MCF 10A (cell line): Measurements from ENCODE around the gene E2F1. TPM values are rescaled to one million over a fixed set of nuclear protein-coding genes. Genes with fewer than 3 reads are reported as not detected.

ENCODE experiments used
- BruUV-seq: library from RNA; stranded (reverse); fragments of 400-500 nt; replicated peaks from 2 replicates; lab custom pipeline; 2021; lab: Mats Ljungman, UMichigan
- CTCF ChIA-PET: fragments of 300-600 bp; sonication (Branson Sonifier 250); formaldehyde crosslinking; extraction: SDS; loops from one replicate; lab custom pipeline; 2021; ENCODE audit warnings: antibody characterized with exemption, inconsistent platforms; lab: Yijun Ruan, JAX
- POLR2A ChIA-PET: fragments of 300-600, 350-650 bp; sonication (Branson Sonifier 250); formaldehyde crosslinking; extraction: SDS; loops from one replicate; lab custom pipeline; 2020; ENCODE audit warnings: antibody characterized with exemption, inconsistent platforms; lab: Yijun Ruan, JAX
- DNase-seq: peaks from one replicate; pipeline ENCODE4 v3.0.0-alpha.2; 2018; ENCODE audit not compliant: unreplicated experiment
- H3K27ac Mint-ChIP-seq: one replicate; pipeline ENCODE4 v1.8.0; 2022; ENCODE audit warnings: mild to moderate bottlenecking, low read depth, mixed read lengths; ENCODE audit not compliant: unreplicated experiment
- H3K27me3 Mint-ChIP-seq: one replicate; pipeline ENCODE4 v1.8.0; 2022; ENCODE audit warnings: mixed read lengths; ENCODE audit not compliant: insufficient read depth, unreplicated experiment
- H3K36me3 Mint-ChIP-seq: one replicate; pipeline ENCODE4 v1.8.0; 2022; ENCODE audit warnings: mild to moderate bottlenecking, moderate library complexity, mixed read lengths; ENCODE audit not compliant: insufficient read depth, unreplicated experiment
- H3K4me1 Mint-ChIP-seq: one replicate; pipeline ENCODE4 v1.8.0; 2022; ENCODE audit warnings: mixed read lengths; ENCODE audit not compliant: insufficient read depth, unreplicated experiment
- H3K4me3 Mint-ChIP-seq: one replicate; pipeline ENCODE4 v1.8.0; 2022; ENCODE audit warnings: mild to moderate bottlenecking, moderate library complexity, mixed read lengths; ENCODE audit not compliant: unreplicated experiment
- H3K9me3 Mint-ChIP-seq: one replicate; pipeline ENCODE4 v1.8.0; 2022; ENCODE audit warnings: mixed read lengths; ENCODE audit not compliant: unreplicated experiment
- intact Hi-C: fragments of 100-400 bp; cut with micrococcal nuclease; formaldehyde crosslinking; loops from 2 replicates; pipeline ENCODE4 v1.14.1; 2022
- total RNA-seq: library from RNA; stranded (reverse); gene quantifications from 2 replicates; pipeline ENCODE4 v1.2.3, GENCODE V29; 2022
- TF ChIP-seq, protein P1 (sequence below): fragments of 200-600 bp; IDR thresholded peaks from one replicate; pipeline ENCODE4 v1.8.0; 2022; ENCODE audit warnings: antibody characterized with exemption, mild to moderate bottlenecking; ENCODE audit not compliant: unreplicated experiment

Gene E2F1
- total RNA-seq, 1 experiment from 2014 or later = 3.7 TPM

DNA sequence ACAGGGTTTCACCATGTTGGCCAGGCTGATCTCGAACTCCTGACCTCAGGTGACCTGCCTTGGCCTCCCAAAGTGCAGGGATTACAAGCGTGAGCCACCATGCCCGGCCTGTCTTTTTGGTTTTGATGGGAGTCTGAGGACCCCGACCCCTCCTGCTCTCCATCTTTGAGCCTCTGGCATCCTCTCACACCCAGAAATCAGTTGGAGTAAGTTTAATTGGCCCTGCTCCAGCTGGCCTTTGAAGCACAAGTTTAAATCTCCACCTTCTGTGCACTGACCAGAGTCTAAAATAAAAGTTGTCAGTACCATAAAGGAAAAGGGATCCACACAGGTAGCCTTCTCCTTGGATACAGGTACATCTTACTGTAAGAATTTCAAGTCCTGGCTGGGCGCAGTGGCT lies 40.0 kb downstream of the E2F1 start:
- BruUV-seq = no TSS peak

GRCh38 chr20:33645396-33645795 lies 40.8 kb downstream of the E2F1 start:
- no peak overlapping the region for H3K4me3 Mint-ChIP-seq
- TF ChIP-seq, protein P1, sequence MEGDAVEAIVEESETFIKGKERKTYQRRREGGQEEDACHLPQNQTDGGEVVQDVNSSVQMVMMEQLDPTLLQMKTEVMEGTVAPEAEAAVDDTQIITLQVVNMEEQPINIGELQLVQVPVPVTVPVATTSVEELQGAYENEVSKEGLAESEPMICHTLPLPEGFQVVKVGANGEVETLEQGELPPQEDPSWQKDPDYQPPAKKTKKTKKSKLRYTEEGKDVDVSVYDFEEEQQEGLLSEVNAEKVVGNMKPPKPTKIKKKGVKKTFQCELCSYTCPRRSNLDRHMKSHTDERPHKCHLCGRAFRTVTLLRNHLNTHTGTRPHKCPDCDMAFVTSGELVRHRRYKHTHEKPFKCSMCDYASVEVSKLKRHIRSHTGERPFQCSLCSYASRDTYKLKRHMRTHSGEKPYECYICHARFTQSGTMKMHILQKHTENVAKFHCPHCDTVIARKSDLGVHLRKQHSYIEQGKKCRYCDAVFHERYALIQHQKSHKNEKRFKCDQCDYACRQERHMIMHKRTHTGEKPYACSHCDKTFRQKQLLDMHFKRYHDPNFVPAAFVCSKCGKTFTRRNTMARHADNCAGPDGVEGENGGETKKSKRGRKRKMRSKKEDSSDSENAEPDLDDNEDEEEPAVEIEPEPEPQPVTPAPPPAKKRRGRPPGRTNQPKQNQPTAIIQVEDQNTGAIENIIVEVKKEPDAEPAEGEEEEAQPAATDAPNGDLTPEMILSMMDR = no peak
- ChIA-PET POLR2A (interaction anchor here (1.1 kb wide), 1 partner anchor 35 kb away, joined by 3 read pairs; no protein-coding TSS in a partner anchor), CTCF (interaction anchor here (1.2 kb wide), 1 partner anchor 23 kb away, joined by 4 read pairs; no protein-coding TSS in a partner anchor)
- peaks cover 45% of the 10 kb centered on the region for H3K36me3 Mint-ChIP-seq
- no peak overlapping the region for H3K27ac Mint-ChIP-seq
- H3K27me3 Mint-ChIP-seq = no peaks in the 10 kb centered on the region
- DNase-seq = no peak
- BruUV-seq = no TSS peak
- H3K9me3 Mint-ChIP-seq = no peaks in the 10 kb centered on the region
- intact Hi-C loops = no loop called here
- peaks cover 10% of the 10 kb centered on the region for H3K4me1 Mint-ChIP-seq

More for the DNA sequence above, 40.0 kb downstream of the E2F1 start:
- Mint-ChIP-seq H3K4me3 (no peak overlapping the region), H3K36me3 (peaks cover 37% of the 10 kb centered on the region), H3K9me3 (no peaks in the 10 kb centered on the region), H3K4me1 (peaks cover 10% of the 10 kb centered on the region), H3K27me3 (no peaks in the 10 kb centered on the region), H3K27ac (no peak overlapping the region)
- CTCF ChIA-PET = interaction anchor here (1.7 kb wide), 1 partner anchor 30 kb away, joined by 4 read pairs; no protein-coding TSS in a partner anchor
- no peak for DNase-seq
- intact Hi-C loops = no loop called here
- POLR2A ChIA-PET = interaction anchor here (0.7 to 1.1 kb wide), 3 partner anchors 10 to 50 kb away, joined by 3 read pairs; no protein-coding TSS in a partner anchor
- TF ChIP-seq, protein P1 = no peak

DNA sequence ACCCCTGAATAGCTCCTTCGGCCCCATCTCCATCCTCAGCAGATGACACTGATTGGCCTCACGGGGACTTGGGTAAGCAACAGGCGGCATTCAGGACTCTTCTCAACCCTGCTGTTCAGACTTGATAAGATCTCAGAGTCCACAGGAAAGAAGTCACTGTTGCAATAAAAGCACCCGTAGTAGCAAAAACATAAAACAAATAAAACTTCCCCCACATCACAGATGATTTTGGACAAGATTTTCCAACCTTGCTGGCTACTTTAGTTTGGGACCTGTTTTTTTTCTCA lies 41.2 kb downstream of the E2F1 start:
- POLR2A ChIA-PET = interaction anchor here (0.6 kb wide), 2 partner anchors 11 to 350 kb away, joined by 3 read pairs; no protein-coding TSS in a partner anchor
- TF ChIP-seq, protein P1 = no peak
- Mint-ChIP-seq H3K4me1 (peaks cover 10% of the 10 kb centered on the region), H3K4me3 (no peak overlapping the region), H3K27ac (no peak overlapping the region), H3K9me3 (no peaks in the 10 kb centered on the region), H3K27me3 (no peaks in the 10 kb centered on the region), H3K36me3 (peaks cover 48% of the 10 kb centered on the region)
- no peak for DNase-seq
- no TSS peak for BruUV-seq
- CTCF ChIA-PET = interaction anchor here (1.0 to 1.2 kb wide), 2 partner anchors 23 to 188 kb away, joined by 4 to 5 read pairs; no protein-coding TSS in a partner anchor
- intact Hi-C loops = no loop called here

- POLR2A ChIA-PET = interaction anchor here (0.6 to 0.7 kb wide), 3 partner anchors 12 to 351 kb away, joined by 3 read pairs; no protein-coding TSS in a partner anchor
- Mint-ChIP-seq H3K9me3 (no peaks in the 10 kb centered on the region), H3K27ac (no peak overlapping the region), H3K27me3 (no peaks in the 10 kb centered on the region), H3K4me3 (no peak overlapping the region), H3K4me1 (peaks cover 10% of the 10 kb centered on the region), H3K36me3 (peaks cover 54% of the 10 kb centered on the region)
- DNase-seq = no peak
- no TSS peak for BruUV-seq
- intact Hi-C loops = no loop called here
- CTCF ChIA-PET = interaction anchor here (1.0 to 1.2 kb wide), 2 partner anchors 24 to 187 kb away, joined by 4 to 5 read pairs; no protein-coding TSS in a partner anchor
- TF ChIP-seq, protein P1 = no peak
These were observed 41.7 kb downstream of the E2F1 start for GRCh38 chr20:33644313-33645071.
